H9 (cell line): ENCODE data around the gene WDR37. TPM values are rescaled to one million over a fixed set of nuclear protein-coding genes. Genes with fewer than 3 reads are reported as not detected.

Source experiments
- DNase-seq: peaks from one replicate; pipeline ENCODE4 v3.0.0-alpha.2; 2017
- H2AFZ ChIP-seq: one replicate; pipeline ENCODE4 v1.6.1; 2013; ENCODE audit warnings: mild to moderate bottlenecking, low read length, control low read depth, moderate library complexity
- H2AK5ac ChIP-seq: 2 replicates; pipeline ENCODE4 v1.6.1; 2013; ENCODE audit warnings: low read length, control low read depth, mixed read lengths; ENCODE audit not compliant: insufficient read length
- H2BK120ac ChIP-seq: one replicate; pipeline ENCODE4 v1.6.1; 2013; ENCODE audit warnings: low read depth, mild to moderate bottlenecking, low read length, control low read depth, inconsistent platforms; ENCODE audit not compliant: poor library complexity, severe bottlenecking
- H2BK12ac ChIP-seq: 2 replicates; pipeline ENCODE4 v1.6.1; 2013; ENCODE audit warnings: low read length, control low read depth, mixed read lengths, low read depth; ENCODE audit not compliant: insufficient read length
- H2BK15ac ChIP-seq: 2 replicates; pipeline ENCODE4 v1.6.1; 2013; ENCODE audit warnings: low read depth, low read length, control low read depth
- H2BK20ac ChIP-seq: one replicate; pipeline ENCODE4 v1.6.1; 2013; ENCODE audit warnings: low read depth, mild to moderate bottlenecking, low read length, control low read depth, inconsistent platforms; ENCODE audit not compliant: poor library complexity, severe bottlenecking
- H2BK5ac ChIP-seq: 2 replicates; pipeline ENCODE4 v1.6.1; 2013; ENCODE audit warnings: low read length, control low read depth, mixed read lengths; ENCODE audit not compliant: insufficient read length
- H3K14ac ChIP-seq: 2 replicates; pipeline ENCODE4 v1.6.1; 2013; ENCODE audit warnings: low read length, control low read depth; ENCODE audit not compliant: insufficient read depth
- H3K18ac ChIP-seq: 2 replicates; pipeline ENCODE4 v1.6.1; 2013; ENCODE audit warnings: low read depth, mild to moderate bottlenecking, mixed read lengths, low read length, control low read depth; ENCODE audit not compliant: insufficient read length
- H3K23ac ChIP-seq: 2 replicates; pipeline ENCODE4 v1.6.1; 2013; ENCODE audit warnings: low read length, control low read depth, mixed read lengths, low read depth; ENCODE audit not compliant: insufficient read length
- H3K23me2 ChIP-seq: 2 replicates; pipeline ENCODE4 v1.6.1; 2013; ENCODE audit warnings: low read depth, mild to moderate bottlenecking, mixed read lengths, low read length, control low read depth; ENCODE audit not compliant: insufficient read length, poor library complexity, severe bottlenecking
- H3K27ac ChIP-seq: 2 replicates; pipeline ENCODE4 v1.5.1; 2013; ENCODE audit warnings: low read length, control low read depth, mixed read lengths, low read depth; ENCODE audit not compliant: insufficient read length
- H3K27me3 ChIP-seq: 2 replicates; pipeline ENCODE4 v1.6.1; 2013; ENCODE audit warnings: low read length, control low read depth, inconsistent platforms; ENCODE audit not compliant: insufficient read depth
- H3K4ac ChIP-seq: 2 replicates; pipeline ENCODE4 v1.6.1; 2013; ENCODE audit warnings: low read depth, mild to moderate bottlenecking, control low read depth, inconsistent platforms, low read length, moderate library complexity
- H3K4me1 ChIP-seq: 2 replicates; pipeline ENCODE4 v1.6.1; 2013; ENCODE audit warnings: low read length, control low read depth, inconsistent platforms; ENCODE audit not compliant: insufficient read depth
- H3K4me2 ChIP-seq: 2 replicates; pipeline ENCODE4 v1.6.1; 2013; ENCODE audit warnings: low read length, control low read depth, mixed read lengths; ENCODE audit not compliant: insufficient read length, insufficient read depth
- H3K56ac ChIP-seq: 2 replicates; pipeline ENCODE4 v1.6.1; 2013; ENCODE audit warnings: low read depth, mild to moderate bottlenecking, mixed read lengths, low read length, control low read depth; ENCODE audit not compliant: insufficient read length
- H3K79me1 ChIP-seq: 2 replicates; pipeline ENCODE4 v1.6.1; 2013; ENCODE audit warnings: low read depth, mild to moderate bottlenecking, moderate library complexity, low read length, control low read depth, inconsistent platforms; ENCODE audit not compliant: insufficient read depth, poor library complexity, severe bottlenecking
- H3K79me2 ChIP-seq: 2 replicates; pipeline ENCODE4 v1.6.1; 2013; ENCODE audit warnings: low read length, control low read depth, inconsistent platforms; ENCODE audit not compliant: insufficient read depth
- H3K9ac ChIP-seq: 2 replicates; pipeline ENCODE4 v1.6.1; 2013; ENCODE audit warnings: low read length, control low read depth, mixed read lengths; ENCODE audit not compliant: insufficient read length; ENCODE audit errors: extremely low read depth
- H3K9me3 ChIP-seq: one replicate; pipeline ENCODE4 v1.6.1; 2013; ENCODE audit warnings: low read depth, low read length, inconsistent platforms; ENCODE audit not compliant: control insufficient read depth
- H3T11ph ChIP-seq: one replicate; pipeline ENCODE4 v1.6.1; 2013; ENCODE audit warnings: mild to moderate bottlenecking, low read length, control low read depth, inconsistent platforms
- H4K20me1 ChIP-seq: one replicate; pipeline ENCODE4 v1.6.1; 2013; ENCODE audit not compliant: control insufficient read depth, insufficient read length, insufficient read depth
- H4K5ac ChIP-seq: 2 replicates; pipeline ENCODE4 v1.6.1; 2013; ENCODE audit warnings: low read depth, mild to moderate bottlenecking, mixed read lengths, low read length, control low read depth; ENCODE audit not compliant: insufficient read length
- H4K8ac ChIP-seq: replicated peaks from 2 replicates; pipeline ENCODE4 v1.6.1; 2013; ENCODE audit warnings: low read length, control low read depth, mixed read lengths, low read depth; ENCODE audit not compliant: insufficient read length
- H4K91ac ChIP-seq: 2 replicates; pipeline ENCODE4 v1.6.1; 2013; ENCODE audit warnings: low read depth, mild to moderate bottlenecking, moderate library complexity, mixed read lengths, low read length, control low read depth; ENCODE audit not compliant: insufficient read length
- H3K27ac Mint-ChIP-seq, 3 experiments: 2 replicates in 2 of 3; 3 replicates in 1 of 3; pipeline ENCODE4 v1.8.0; 2020 to 2021; ENCODE audit warnings: mixed read lengths in 3 of 3, mild to moderate bottlenecking in 1 of 3, moderate library complexity in 1 of 3
- H3K27me3 Mint-ChIP-seq: 2 replicates; pipeline ENCODE4 v1.8.0; 2021; ENCODE audit warnings: low read depth, mild to moderate bottlenecking, moderate library complexity, mixed read lengths
- H3K36me3 Mint-ChIP-seq, 3 experiments: 2 replicates in 2 of 3; 3 replicates in 1 of 3; pipeline ENCODE4 v1.8.0; 2020 to 2021; ENCODE audit warnings: low read depth in 3 of 3, mixed read lengths in 3 of 3; ENCODE audit not compliant: insufficient read depth in 1 of 3
- H3K4me1 Mint-ChIP-seq, 2 experiments: 2 replicates each; pipeline ENCODE4 v1.8.0; 2020; ENCODE audit warnings: mixed read lengths in 2 of 2
- H3K4me3 Mint-ChIP-seq, 2 experiments: 2 replicates in 1 of 2; 3 replicates in 1 of 2; pipeline ENCODE4 v1.8.0; 2020 to 2021; ENCODE audit warnings: mild to moderate bottlenecking in 2 of 2, mixed read lengths in 2 of 2, moderate library complexity in 1 of 2
- H3K9me3 Mint-ChIP-seq, 2 experiments: 2 replicates in 1 of 2; 3 replicates in 1 of 2; pipeline ENCODE4 v1.8.0; 2020; ENCODE audit warnings: mild to moderate bottlenecking in 2 of 2, mixed read lengths in 2 of 2, moderate library complexity in 1 of 2
- CTCF ChIP-seq: fragments of 200-600 bp; sonication (generic); conservative IDR thresholded peaks from 3 replicates; pipeline ENCODE4 v1.8.0; 2021; ENCODE audit warnings: antibody characterized with exemption, mild to moderate bottlenecking
- WGBS: extraction: QIAGEN DNeasy Blood & Tissue Kit; methylation state at CpG from one replicate; pipeline ENCODE4 v1.1.7; 2013; ENCODE audit warnings: missing lambda C conversion rate, low lambda C conversion rate, mixed read lengths; ENCODE audit not compliant: insufficient read length; ENCODE audit errors: extremely low coverage; 5-methylcytosine and 5-hydroxymethylcytosine counted together
- total RNA-seq: library from RNA; stranded (reverse); gene quantifications from 2 replicates; pipeline ENCODE4 v1.2.1, GENCODE V29; 2021

Gene WDR37
- total RNA-seq, 1 experiment from 2014 or later: 13.1 TPM

GRCh38 chr10:1034758-1035157 is 21.4 kb upstream of the WDR37 start:
- H3K9ac ChIP-seq: no peak overlapping the region
- no peak overlapping the region for H2AFZ ChIP-seq
- H3K79me2 ChIP-seq: no peaks in the 10 kb centered on the region
- H3K23me2 ChIP-seq: no peaks in the 10 kb centered on the region
- no peak for TF ChIP-seq CTCF
- H2BK120ac ChIP-seq: no peak overlapping the region
- H4K8ac ChIP-seq: no peak overlapping the region
- H3K4me2 ChIP-seq: no peak overlapping the region
- H3K9me3 ChIP-seq: no peaks in the 10 kb centered on the region
- no peak overlapping the region for H4K5ac ChIP-seq
- DNase-seq: no peak
- H4K91ac ChIP-seq: no peak overlapping the region
- H3K27ac ChIP-seq: no peak overlapping the region
- no peak overlapping the region for H3K4ac ChIP-seq
- H3K36me3 Mint-ChIP-seq: no peaks in the 10 kb centered on the region; a peak in 2 of 7 replicates
- no peak overlapping the region for H2BK20ac ChIP-seq
- no peak overlapping the region for H2BK15ac ChIP-seq
- H3K18ac ChIP-seq: no peak overlapping the region
- WGBS: no CpG with 5 or more reads among the region's 3 CpGs
- H2BK5ac ChIP-seq: no peak overlapping the region
- H2AK5ac ChIP-seq: no peak overlapping the region
- H3K27me3 Mint-ChIP-seq: no peaks in the 10 kb centered on the region
- no peak overlapping the region for H3K23ac ChIP-seq
- H3K79me1 ChIP-seq: no peaks in the 10 kb centered on the region
- H3K27ac Mint-ChIP-seq: peak overlapping the region in 1 of 3 experiments; percentile 26; a peak in 1 of 7 replicates
- H3K56ac ChIP-seq: no peak overlapping the region
- no peaks in the 10 kb centered on the region for H3K27me3 ChIP-seq
- H3K4me1 ChIP-seq: no peaks in the 10 kb centered on the region; the same call in 1 of the 2 replicates
- no peak overlapping the region for H3K4me3 Mint-ChIP-seq
- H3K4me1 Mint-ChIP-seq: peaks cover 24 to 33% of the 10 kb centered on the region in 2 experiments
- H3K14ac ChIP-seq: no peak overlapping the region
- H2BK12ac ChIP-seq: no peak overlapping the region
- H4K20me1 ChIP-seq: no peaks in the 10 kb centered on the region
- H3T11ph ChIP-seq: no peak overlapping the region
- H3K9me3 Mint-ChIP-seq: no peaks in the 10 kb centered on the region
